DOHH2 (cell line): ENCODE data around the gene SCGB2B2.

Source experiments
- EZH2phosphoT487 ChIP-seq: fragments of 200-600 bp; sonication (generic); IDR thresholded peaks from 2 replicates; pipeline ENCODE4 v1.6.1; 2017; ENCODE audit warnings: borderline replicate concordance, mild to moderate bottlenecking, antibody characterized with exemption, low read length, moderate library complexity, mixed read lengths
- TF ChIP-seq, protein P1 (sequence below): fragments of 200-600 bp; sonication (generic); IDR thresholded peaks from one replicate; pipeline ENCODE4 v1.5.1; 2014; ENCODE audit warnings: antibody characterized with exemption, mild to moderate bottlenecking, low read depth, low read length; ENCODE audit not compliant: poor library complexity, severe bottlenecking

DNA sequence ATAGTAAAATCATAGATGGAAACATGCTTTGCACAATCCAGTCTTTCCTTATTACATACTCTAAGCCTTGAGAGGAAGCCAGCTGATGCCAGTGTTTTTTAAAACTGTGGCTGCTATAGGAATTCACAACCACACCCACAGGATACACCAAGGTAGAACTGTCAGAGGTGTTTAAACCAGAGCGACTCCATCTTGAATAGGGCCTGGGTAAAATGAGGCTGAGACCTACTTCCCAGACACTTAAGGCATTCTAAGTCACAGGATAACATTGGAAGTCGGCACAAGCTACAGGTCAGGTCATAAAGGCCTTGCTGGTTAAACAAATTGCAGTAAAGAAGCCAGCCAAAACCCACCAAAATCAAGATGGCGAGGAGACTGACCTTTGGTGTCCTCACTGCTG, 1.7 kb downstream of the SCGB2B2 start:
- TF ChIP-seq, protein P1, sequence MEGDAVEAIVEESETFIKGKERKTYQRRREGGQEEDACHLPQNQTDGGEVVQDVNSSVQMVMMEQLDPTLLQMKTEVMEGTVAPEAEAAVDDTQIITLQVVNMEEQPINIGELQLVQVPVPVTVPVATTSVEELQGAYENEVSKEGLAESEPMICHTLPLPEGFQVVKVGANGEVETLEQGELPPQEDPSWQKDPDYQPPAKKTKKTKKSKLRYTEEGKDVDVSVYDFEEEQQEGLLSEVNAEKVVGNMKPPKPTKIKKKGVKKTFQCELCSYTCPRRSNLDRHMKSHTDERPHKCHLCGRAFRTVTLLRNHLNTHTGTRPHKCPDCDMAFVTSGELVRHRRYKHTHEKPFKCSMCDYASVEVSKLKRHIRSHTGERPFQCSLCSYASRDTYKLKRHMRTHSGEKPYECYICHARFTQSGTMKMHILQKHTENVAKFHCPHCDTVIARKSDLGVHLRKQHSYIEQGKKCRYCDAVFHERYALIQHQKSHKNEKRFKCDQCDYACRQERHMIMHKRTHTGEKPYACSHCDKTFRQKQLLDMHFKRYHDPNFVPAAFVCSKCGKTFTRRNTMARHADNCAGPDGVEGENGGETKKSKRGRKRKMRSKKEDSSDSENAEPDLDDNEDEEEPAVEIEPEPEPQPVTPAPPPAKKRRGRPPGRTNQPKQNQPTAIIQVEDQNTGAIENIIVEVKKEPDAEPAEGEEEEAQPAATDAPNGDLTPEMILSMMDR = no peak
- TF ChIP-seq EZH2phosphoT487 = no peak
